Medulla oblongata (tissue), 1 donor: ENCODE measurements around the gene MACROH2A1.

Experiments used
- DNase-seq: peaks from one replicate; pipeline ENCODE4 v3.0.0-alpha.2; 2015; ENCODE audit errors: extremely low spot score

MACROH2A1 gene

DNA sequence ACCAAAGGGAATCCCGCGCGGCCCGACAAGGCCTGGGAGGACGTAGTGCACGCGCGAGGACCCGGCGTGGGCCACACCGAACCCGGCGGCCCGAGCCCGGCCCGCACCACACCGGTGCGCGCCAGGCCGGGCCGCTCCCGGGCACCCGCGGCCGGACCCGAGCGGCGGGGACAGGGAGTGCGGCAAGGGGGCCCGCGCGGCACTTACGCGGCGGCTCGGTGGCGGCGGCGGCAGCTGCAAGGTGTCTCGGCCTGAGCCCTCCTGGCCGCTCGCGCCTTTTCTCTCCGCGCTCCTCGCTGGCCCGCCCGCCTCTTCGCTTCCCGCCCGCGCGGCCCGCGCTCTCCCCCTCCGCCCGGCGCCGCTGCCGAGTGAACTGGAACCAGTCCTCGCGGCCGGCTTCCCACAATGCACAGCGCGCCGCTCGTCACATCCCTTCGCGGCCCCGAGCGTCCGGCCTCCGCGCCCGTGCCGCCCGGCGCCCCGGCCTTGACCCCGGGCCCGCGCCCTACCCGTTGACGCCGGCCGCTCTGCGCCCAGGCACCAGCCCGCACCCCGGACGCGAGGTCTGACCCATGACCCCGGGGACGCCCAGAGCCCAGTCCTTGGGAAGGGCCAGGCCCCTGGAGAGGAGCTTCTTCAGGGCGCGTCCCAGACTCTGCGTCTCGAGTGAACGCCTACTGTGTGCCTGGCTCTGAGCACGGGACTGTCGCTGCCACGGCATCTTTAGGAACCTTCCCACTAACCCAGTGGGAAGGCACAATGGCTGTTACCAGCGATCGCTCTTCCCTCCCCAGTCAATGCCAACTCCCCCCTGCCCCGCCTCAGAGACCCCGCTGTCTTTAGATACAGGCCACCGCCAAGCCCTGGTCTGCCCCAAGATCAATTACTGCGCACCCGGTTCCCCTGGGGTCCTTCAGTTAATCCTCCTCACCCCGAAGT is at the start of gene MACROH2A1:
Gene MACROH2A1 (minus strand): TSS at position 377 of the 939 bp plus-strand sequence. CDS start 10,138 bp downstream, outside the sequence.
- peak; percentile 88 for DNase-seq

DNA sequence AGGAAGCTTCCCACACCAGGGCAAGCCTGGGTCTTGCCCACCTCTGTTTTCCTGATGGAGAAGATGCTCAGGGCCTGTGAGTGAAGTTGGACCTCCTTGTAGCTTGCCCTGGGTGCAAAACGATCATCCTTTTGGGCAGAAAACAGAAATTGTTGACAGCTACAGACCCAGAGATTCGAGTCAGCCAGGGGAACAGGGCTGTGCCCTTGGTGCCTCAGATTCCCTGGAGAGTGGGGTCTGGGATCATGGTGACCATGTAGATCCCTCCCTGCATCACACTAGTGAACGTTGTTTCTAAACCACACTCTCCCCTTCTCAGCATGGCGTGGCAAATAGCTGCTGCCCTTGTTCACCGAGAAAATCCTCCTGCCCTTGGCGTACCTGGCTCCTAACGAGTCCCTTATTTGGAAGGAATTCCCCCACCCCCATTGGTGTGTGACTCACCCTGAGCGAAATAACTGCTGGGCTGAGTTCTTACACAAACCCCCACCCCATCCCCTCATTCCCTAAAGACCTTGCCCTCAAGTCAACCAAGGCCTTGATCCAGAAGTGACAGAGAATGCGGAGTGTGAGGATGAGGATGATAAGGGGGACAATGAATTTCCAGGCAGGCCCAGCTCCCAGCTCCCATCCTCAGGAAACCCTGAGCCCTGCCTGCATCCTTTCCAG is 49.2 kb upstream of the MACROH2A1 start:
- no peak for DNase-seq

DNA sequence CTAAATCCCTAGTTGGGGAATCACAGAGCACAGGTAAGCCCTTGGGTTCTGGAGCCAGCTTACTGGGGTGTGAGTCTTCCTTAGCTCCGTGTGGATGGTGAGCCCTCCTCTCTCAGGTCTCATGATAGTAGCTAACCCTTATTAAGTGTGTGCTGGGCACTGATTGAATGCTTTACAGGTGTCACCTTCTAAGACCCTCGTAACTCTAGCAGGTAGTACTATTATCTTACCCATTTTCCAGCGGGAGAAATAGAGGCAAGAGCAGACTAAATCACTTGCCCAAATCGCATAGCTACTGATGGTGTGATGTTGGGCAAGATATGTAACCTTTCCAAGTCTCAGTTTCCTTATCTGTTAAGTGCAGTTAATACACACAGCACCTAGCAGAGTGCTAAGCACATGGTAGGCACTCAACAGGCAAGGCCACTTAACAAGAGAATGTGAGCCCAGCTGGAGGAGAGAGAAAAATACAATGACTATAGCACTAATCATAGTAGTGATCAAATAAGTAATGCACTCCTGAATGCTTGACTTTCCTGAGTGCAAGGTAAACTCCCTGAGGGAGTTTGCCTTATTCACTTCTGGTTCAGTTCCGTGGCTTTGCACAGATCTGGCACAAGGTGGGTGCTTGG is 48.4 kb upstream of the MACROH2A1 start, which contains the start of gene DCANP1:
Gene DCANP1 (minus strand): TSS at position 51 of the 632 bp plus-strand sequence. CDS start 240 bp downstream, outside the sequence.
- DNase-seq = no peak

DNA sequence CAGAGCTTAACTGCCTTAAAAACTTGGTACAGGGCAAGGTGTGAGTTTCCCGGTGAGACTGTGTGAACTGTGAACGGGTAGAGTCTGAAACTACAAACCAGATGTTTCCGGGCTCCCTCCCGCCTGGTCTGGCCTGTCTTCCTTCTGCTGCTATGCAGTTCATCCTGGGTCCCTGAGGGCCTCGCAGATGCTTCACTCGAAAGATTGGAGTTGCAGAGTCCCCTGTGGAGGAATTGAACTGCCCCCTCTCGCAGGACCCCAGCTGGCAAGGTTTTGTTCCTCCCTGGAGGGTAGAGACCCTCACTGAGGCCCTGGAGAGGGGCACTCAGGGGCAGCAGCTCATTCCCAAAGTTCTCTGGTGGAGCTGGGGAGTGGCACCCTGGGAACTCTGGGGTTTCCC is 47.6 kb upstream of the MACROH2A1 start:
- DNase-seq = no peak

DNA sequence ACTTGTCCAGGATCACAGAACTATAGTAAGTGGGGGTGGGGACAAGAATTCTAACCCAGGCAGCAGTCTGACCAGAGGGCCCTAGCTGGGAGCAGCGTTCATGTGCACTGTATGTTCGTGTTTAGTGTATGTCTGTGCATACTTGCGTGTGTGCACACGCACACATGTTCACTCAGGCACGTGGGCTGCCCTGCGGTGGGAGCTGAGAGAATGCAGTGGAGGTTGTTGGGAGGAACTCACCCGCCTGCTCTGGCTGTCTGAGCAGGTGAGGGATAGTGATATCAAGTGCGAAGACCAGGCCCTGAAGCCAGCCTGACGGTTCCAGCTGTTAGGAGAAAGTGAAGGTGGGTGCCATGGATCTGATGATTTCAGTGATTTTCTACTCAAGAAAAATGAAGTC is 47.2 kb upstream of the MACROH2A1 start:
- no peak for DNase-seq

DNA sequence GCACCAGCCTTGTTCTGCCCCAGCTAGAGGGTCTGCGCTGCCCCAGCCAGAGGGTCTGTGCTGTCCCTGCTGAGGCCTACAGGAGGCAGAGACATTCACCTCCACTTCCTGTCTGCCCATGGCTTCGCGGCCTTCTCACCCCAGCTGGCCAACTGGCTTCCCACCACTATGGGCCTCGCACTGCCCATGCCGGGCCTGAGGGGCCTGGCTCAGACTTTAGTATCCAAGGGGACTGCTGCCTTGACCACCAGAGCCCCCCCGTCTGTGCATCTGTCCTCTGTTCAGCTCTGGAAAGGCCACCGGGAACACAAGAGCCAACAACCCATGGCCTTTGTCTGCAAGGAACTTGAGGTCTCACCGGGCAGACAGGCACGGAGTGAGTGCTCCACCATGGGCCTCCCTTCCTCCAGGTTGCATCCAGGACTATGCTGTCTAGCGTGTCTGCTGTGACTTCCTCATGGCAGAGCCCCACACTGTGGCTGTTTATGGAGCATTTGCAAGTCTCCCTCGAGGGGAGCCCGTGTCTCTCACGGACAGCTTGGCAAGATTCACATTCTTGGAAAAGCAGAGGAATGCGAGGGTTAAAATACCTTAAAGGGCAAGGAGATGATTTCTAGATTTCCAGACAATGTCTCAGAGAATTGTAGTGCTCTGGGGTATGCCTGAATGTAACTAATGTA is 46.4 kb upstream of the MACROH2A1 start:
- no peak for DNase-seq

DNA sequence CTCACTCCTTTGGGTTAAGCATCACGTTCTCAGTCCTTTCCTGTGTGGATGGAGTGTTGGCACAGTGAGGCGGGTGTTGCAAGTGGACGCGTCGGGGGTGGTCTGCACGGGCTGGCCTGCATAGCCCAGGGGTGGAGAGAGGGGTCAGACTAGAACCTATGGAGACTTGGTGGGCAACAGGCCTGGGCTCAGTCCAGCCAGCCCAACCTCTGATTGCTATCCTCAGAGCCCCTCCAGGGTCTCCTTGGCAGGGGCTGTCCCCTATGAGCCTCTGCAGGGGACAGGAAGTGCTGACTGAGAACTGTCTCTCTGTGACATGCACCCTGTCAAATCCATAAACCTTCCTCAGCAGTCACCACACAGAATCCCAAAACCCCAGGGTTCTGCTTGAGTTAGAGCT is 45.9 kb upstream of the MACROH2A1 start:
- DNase-seq = no peak

DNA sequence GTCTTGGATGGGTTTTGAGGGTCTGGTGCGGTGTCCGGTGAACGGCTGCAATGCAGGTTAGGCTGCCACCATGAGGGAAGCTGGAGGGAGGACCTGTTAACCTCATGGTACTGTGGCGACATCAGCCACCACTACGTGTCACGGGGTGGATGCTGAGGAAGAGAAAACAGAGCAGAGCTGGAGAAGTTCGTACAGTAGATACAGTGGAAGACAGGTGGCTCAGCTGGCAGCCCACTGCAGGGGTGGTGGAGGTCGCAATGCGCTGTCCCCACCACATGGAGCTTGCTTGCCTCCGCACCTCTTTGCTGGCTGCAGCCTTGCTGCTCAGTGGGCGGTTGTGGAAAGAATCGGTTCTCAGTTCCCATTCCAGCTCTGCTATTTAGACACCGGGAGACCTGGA is 45.3 kb upstream of the MACROH2A1 start:
- no peak for DNase-seq

DNA sequence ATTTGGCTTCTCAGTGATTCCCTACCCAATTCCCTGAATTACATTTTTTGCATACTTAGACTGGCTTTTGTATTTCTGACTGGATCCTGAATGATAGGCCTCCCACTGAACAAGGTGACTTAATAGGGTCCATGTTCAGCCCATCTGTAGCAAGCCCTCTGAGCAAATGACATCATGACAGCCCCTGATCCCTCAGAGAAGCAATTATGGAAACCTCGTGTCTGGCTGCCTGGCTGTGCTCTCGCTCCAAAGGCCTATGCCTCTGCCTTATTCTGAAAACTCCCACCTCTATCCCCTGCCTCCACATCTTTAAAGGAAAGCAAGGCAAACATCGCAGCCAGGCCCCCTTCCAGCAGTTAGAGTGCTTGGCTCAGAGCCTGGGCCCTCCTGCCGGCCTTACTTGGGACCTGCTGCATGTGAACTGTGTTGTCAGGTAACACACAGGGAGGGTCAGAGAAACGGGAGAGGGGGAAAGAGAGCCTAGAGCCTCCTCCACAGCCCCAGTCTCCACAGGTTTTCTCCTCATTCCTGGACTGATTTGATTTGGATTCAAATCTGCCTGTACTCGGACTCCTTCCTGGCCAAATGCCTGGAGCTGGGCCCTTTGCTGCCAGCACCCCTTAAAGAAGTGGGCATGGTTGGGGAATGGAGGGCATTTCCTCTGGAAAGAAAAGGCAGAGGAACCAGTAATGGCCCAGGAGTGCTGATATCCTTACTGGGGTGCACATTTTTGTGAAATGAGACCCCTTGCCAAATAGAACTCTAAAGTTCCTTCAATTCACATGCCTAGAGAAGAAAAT is 44.3 kb upstream of the MACROH2A1 start:
- no peak for DNase-seq

DNA sequence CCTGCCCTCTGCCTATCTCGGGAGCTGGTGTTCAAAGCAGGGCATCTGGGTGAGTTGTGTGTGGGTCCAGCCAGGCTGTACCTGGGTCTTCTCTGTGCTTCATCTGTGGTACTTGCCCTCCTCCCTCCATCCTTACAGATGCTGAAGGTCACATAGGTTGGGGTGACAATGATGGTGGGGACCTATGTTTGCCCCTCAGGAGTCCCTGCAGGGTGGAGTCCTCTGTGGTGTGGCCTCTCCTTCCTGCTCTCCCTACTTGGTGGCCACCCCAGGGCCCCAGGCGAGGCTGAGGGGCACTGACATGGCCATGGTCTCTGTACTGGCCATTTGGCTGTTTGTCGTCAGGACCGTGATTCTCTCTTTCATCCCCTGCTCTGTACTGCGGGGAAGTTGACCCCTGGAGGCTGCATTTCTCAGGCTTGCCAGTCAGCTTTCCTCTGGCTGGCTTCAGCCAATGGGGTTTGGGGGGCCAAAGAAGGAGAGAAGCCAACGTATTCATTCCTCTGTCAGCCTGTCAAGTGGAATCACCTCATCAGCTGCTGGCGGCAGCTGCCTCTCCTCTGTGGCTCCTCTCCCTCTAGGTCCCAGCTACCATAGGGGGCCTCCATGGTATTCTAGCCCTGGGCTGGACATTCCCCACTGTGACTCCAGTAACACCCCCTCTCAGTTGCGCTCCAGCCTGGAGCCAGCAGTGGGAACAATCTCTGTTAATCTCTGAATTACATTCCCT is 43.6 kb upstream of the MACROH2A1 start:
- no peak for DNase-seq

DNA sequence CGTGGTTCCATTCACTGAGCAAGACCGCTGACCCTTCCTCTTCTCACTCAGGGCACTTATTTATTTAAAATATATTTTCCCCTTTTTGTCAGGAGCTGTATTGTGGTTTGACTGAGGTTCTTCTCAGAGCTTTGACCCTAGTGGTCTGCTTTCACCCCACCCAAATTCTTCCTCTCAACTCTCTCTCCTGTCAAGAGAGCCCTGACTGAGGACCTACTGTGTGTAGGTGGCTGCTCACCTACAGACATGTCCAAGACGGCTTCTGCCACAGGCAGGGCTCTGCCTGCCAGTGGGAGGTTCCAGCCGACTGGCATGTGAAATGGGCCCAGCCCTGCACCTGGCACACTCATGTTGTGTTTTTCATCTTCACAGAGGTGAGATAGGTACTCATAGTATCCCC is 42.9 kb upstream of the MACROH2A1 start:
- no peak for DNase-seq

DNA sequence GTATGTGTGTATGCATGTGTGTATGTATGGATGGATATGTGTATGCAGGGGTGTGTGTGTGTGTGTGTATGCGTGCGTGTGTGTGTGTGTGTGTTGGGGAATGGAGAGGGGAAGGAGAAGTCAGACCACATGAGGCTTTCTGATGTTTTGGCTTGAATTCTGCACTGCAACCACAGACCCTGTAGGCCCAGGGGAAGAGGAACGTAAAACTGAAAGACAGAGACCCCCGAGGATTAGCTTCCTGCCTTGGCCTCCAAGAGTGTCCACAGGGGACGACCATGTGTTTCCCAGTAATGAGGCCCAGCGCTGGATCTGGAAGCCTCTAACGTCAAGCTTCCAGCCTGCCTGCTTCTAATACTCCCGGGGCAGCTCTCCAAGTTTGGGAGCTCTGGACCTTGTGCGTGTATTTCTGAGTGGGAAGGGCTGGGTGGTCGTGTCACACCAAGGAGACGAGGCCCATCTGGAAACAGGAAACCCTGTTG is 42.4 kb upstream of the MACROH2A1 start:
- DNase-seq = peak; percentile 47

DNA sequence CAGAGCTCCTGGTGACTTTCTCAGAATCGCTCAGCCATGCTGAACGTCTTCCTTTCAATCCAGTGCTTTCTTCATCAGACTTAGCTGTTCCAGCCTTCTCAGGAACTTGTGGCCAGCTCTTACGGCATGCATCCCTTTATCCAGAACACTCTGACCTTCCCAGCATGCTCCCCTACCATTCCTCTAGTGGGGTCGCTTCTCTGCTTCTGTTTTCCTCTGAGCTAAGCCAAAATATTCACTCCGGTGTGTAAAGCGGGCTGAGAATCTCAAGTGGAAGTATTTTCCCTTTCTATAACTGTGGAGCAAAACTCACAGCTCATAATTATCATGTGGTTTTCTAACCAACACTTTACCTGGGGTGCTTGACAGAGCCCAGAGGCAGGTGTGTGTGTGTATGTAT is 41.9 kb upstream of the MACROH2A1 start:
- no peak for DNase-seq

DNA sequence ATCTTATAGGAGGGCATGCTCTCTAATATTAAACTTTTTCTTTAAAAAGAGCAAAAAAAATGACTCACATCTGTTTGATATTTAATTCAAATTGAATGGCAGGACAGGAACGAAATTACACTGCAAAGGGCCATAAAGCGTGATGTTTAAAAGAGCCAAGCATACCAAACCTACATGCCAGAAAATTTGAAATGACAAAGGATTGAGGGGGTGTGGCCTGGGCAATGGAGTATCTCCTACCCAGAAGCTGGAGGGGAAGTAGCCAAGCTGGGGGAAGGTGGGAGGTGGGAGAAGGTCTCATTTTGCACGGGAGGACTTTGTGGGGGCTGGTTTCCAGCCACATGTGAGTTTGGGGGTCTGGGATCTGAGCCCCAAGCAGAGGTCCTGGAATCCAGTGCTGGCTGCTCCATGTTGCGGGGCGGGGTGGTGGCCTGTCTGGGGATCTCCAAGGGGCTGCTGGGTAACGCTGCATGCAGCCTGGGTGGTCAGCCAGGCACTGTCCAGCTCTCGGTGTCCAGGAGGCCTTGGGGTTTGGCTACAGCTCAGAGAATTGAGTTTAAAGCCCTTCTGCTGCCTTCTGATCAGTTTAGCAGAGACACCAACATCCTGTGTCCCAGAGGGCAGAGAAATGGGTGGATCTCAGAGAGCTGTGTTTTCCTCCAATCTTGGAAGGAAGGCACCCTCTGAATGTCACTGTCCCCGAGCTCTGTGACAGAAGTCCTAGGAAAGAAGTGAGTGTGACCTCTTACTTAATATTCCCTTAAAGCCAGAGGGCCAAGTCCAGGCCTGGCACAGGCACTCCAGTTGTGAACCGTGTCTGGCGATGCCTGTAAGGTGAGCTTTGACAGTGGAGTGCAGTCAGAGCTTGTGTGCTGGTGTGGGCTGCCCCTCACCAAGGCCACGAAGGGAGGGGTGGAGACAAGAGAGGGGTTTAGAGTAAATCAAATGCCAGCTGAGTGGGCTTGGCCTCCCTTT is 40.5 kb upstream of the MACROH2A1 start:
- no peak for DNase-seq

DNA sequence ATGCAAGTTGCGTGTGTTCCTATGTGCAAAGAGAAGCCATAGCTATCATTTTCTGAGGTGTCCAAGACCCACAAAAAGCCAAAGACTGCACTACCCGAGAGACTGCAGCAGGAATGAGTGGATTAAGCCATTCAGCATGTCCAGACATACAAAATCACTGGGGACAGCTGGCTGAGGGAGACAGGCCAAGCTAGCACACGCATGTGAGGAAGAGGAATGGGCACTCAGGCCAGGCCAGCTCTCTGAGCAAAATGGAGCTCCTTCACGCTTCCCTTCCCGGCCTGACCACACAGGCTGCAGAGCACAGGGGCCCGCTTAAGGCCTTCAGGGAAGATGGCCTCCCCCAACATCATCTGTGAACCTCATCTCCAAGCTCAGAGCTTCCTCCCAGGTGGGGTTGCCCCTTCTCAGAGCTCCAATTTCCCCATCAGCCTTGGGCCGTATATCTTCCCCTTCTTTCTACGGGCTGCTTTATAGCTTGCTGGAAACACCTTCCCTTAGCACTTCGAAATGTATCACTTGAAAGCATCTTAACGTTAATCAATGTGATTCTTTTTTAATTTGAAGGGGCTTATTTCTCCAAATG is 39.7 kb upstream of the MACROH2A1 start:
- no peak for DNase-seq

DNA sequence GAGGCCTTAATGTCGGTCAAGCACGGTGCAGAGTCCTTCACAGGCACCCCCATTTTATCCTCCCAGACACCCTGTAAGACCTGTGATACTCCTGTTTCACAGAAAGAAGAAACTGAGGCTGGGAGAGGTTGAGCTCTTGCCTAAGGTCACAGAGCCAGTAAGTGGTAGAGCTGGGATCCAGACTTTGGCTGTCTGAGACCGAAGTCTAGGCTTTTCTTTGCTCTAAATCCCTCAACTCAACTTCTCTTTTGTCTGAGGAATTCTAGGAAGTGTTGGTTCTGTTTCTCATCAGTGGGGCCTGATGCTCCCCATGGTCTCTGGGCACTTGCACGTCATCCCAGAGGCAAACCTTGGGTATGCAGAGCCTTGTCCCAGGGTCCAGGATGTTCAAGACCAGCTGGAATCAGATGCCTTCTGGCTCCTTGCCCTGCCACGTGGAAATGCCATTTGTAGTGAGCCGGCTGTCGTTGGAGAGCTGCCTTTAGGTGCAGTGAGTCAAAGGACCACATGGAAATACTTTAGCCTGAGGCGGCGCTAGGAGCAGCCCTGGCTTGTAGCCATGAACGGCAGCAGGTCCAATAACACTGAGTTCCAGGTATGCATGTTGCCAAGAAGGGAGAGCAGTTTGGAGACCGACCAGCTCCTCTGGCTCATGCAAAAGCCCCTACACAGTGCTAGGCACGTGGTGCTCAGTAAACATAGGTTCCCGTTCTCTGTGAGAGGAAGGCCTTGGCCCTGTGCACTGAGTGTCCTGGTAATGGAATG is 38.9 kb upstream of the MACROH2A1 start:
- DNase-seq = peak; percentile 49

DNA sequence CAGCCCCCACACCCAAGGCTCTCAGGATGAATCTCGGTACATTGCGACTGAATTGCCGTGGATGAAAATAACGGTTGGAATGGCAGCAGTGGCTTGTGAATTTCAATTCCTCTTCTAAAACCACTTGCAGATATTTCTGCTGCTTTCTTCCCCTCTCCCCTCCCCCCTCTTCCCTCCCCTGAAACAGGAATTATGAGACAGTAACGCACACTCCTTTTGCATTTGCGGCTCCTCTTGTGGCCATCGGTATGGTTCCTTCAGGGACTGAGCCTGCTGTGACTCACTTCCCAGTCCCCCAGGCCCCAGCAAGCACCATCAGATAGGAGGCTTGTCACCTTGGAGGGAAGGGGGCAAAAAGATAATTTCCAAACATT is 38.4 kb upstream of the MACROH2A1 start:
- DNase-seq = peak; percentile 67

DNA sequence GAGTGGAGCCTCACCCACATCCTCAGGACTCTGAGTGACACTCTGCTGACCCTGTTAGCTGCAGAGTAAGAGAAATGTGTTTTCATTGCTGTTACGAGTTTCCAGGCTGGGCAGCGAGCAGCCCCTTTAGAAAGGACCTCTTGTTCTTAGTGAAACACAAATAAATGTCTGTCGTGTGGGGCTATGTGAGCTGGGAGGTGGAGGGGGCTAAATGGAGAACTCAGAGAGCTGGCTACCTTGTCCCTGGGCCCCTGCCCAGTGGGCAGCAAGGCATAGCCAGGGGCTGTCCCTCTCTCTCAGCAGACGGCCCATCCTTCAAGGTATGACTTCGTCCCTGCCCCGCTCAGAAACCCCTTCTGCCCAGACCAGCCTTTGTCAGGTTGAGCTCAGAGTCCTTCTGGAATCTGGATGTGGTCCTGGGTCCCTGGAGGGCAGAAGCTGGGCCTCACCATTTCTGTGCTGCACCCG is 38.0 kb upstream of the MACROH2A1 start:
- DNase-seq = no peak
